Measurements from ENCODE around the gene MICAL2.

DNA sequence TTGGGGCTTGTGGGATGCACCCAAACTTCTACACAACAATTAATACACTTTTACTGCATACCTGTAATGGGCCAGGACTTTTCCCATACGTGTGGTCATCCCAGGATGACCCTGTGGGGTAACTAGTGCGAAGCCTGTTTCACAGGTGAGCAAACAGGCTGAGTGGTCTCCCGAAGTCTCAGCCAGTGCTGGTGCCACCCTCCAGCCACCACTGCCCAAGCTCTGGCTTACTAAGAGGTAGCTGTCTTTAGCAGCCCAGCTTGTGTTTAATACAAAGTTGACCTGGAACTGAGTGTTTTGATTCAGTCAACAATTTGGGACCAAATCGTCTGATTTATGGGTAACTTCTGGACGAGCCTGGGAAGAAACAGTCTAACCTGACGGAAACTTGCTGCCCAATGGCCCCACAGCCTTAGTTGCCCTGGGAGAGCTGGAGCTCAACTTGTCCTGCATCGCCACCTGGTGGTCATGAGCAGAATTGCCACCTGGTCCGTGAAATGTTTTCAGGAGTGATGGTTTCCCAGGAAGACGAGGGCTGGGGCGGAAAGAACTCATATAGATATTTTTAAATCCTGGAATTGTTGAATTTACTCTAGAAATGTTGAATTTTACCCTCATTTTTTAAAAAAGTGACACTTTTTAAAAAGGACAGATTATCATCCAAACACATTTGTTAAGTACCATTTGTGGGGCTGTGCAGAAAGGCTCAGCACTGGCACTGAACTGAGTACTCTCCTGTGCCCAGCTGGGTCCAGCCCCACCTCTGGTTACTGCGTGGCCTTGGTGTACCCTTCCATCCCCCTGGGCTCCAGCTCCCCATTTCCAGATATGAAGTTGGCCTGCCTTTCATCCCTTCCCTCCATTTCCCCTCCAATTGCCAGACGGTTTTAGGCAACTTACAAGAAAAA is 171.4 kb downstream of the MICAL2 start:
- TF ChIP-seq POLR2A (IDR thresholded peaks at IDR 0.05; ENCODE audit: control extremely low read depth in 1 of 2, low read depth in 2 of 2, low read length in 2 of 2) (no peak), CHD2 (IDR thresholded peaks at IDR 0.05; ENCODE audit: low read length) (no peak), SIX5 (IDR thresholded peaks at IDR 0.05; ENCODE audit: low read depth, low read length) (no peak), POLR2AphosphoS5 (IDR thresholded peaks at IDR 0.05; ENCODE audit: low read depth, low read length) (no peak), HDAC6 (IDR thresholded peaks at IDR 0.05; ENCODE audit: low read depth, low read length) (no peak), RXRA (IDR thresholded peaks at IDR 0.05; ENCODE audit: insufficient read depth, low read depth, low read length) (no peak)
- TF ChIP-seq, protein P1, sequence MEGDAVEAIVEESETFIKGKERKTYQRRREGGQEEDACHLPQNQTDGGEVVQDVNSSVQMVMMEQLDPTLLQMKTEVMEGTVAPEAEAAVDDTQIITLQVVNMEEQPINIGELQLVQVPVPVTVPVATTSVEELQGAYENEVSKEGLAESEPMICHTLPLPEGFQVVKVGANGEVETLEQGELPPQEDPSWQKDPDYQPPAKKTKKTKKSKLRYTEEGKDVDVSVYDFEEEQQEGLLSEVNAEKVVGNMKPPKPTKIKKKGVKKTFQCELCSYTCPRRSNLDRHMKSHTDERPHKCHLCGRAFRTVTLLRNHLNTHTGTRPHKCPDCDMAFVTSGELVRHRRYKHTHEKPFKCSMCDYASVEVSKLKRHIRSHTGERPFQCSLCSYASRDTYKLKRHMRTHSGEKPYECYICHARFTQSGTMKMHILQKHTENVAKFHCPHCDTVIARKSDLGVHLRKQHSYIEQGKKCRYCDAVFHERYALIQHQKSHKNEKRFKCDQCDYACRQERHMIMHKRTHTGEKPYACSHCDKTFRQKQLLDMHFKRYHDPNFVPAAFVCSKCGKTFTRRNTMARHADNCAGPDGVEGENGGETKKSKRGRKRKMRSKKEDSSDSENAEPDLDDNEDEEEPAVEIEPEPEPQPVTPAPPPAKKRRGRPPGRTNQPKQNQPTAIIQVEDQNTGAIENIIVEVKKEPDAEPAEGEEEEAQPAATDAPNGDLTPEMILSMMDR (IDR thresholded peaks at IDR 0.05; ENCODE audit: control extremely low read depth in 1 of 3, insufficient read depth in 1 of 3, low read depth in 1 of 3, low read length in 3 of 3): peak; percentile 94 to 95 (median 94)

Measured in H1 (cell line).